HEK293T (cell line): ENCODE results near the gene RNF224.

Source experiments
- CTCF ChIA-PET: fragments of 350-600 bp; formaldehyde crosslinking; extraction: SDS; loops from one replicate; lab custom pipeline; 2021; ENCODE audit warnings: antibody characterized with exemption, inconsistent platforms; lab: Yijun Ruan, JAX
- POLR2A ChIA-PET: fragments of 350-600 bp; formaldehyde crosslinking; extraction: SDS; loops from one replicate; lab custom pipeline; 2020; ENCODE audit warnings: antibody characterized with exemption, inconsistent platforms; lab: Yijun Ruan, JAX
- DNase-seq: peaks from one replicate; pipeline ENCODE4 v3.0.0; 2012; ENCODE audit warnings: mixed read lengths; ENCODE audit errors: extremely low spot score
- ARNT ChIP-seq: fragments of 450-650 bp; IDR thresholded peaks from 2 replicates; pipeline ENCODE4 v1.6.1; 2017; ENCODE audit warnings: mild to moderate bottlenecking
- BHLHE40 ChIP-seq: fragments of 450-650 bp; IDR thresholded peaks from 2 replicates; pipeline ENCODE4 v1.6.1; 2016; ENCODE audit warnings: mild to moderate bottlenecking, moderate library complexity, borderline replicate concordance
- CTBP1 ChIP-seq: fragments of 450-650 bp; IDR thresholded peaks from 2 replicates; pipeline ENCODE4 v1.6.1; 2016; ENCODE audit warnings: borderline replicate concordance
- ELF4 ChIP-seq: fragments of 450-650 bp; IDR thresholded peaks from 2 replicates; pipeline ENCODE4 v1.6.1; 2017; ENCODE audit warnings: antibody characterized with exemption
- FOXA1 ChIP-seq: fragments of 450-650 bp; IDR thresholded peaks from 2 replicates; pipeline ENCODE4 v1.6.1; 2016; ENCODE audit warnings: mild to moderate bottlenecking
- FOXK2 ChIP-seq: fragments of 450-650 bp; IDR thresholded peaks from 2 replicates; pipeline ENCODE4 v1.6.1; 2016; ENCODE audit warnings: mild to moderate bottlenecking
- FOXM1 ChIP-seq: fragments of 450-650 bp; IDR thresholded peaks from 2 replicates; pipeline ENCODE4 v1.6.1; 2017; ENCODE audit warnings: mild to moderate bottlenecking, borderline replicate concordance
- HDGF ChIP-seq: fragments of 450-650 bp; IDR thresholded peaks from 2 replicates; pipeline ENCODE4 v1.6.1; 2017; ENCODE audit warnings: antibody characterized with exemption, borderline replicate concordance
- L3MBTL2 ChIP-seq: fragments of 450-650 bp; conservative IDR thresholded peaks from 2 replicates; pipeline ENCODE4 v1.6.1; 2016; ENCODE audit warnings: mild to moderate bottlenecking
- LEF1 ChIP-seq: fragments of 450-650 bp; IDR thresholded peaks from 2 replicates; pipeline ENCODE4 v1.6.1; 2017; ENCODE audit warnings: mild to moderate bottlenecking, borderline replicate concordance
- NFRKB ChIP-seq: fragments of 450-650 bp; IDR thresholded peaks from 2 replicates; pipeline ENCODE4 v1.6.1; 2016; ENCODE audit warnings: mild to moderate bottlenecking, moderate library complexity
- SP1 ChIP-seq: fragments of 450-650 bp; IDR thresholded peaks from 2 replicates; pipeline ENCODE4 v1.6.1; 2017
- SUZ12 ChIP-seq: fragments of 450-650 bp; IDR thresholded peaks from 2 replicates; pipeline ENCODE4 v1.6.1; 2016; ENCODE audit warnings: mild to moderate bottlenecking
- TARDBP ChIP-seq: fragments of 450-650 bp; IDR thresholded peaks from 2 replicates; pipeline ENCODE4 v1.6.1; 2016
- ZNF384 ChIP-seq: fragments of 450-650 bp; IDR thresholded peaks from 2 replicates; pipeline ENCODE4 v1.6.1; 2016
- TF ChIP-seq, protein P1 (sequence below): fragments of 450-650 bp; IDR thresholded peaks from 2 replicates; pipeline ENCODE4 v1.6.1; 2016

Gene RNF224

DNA sequence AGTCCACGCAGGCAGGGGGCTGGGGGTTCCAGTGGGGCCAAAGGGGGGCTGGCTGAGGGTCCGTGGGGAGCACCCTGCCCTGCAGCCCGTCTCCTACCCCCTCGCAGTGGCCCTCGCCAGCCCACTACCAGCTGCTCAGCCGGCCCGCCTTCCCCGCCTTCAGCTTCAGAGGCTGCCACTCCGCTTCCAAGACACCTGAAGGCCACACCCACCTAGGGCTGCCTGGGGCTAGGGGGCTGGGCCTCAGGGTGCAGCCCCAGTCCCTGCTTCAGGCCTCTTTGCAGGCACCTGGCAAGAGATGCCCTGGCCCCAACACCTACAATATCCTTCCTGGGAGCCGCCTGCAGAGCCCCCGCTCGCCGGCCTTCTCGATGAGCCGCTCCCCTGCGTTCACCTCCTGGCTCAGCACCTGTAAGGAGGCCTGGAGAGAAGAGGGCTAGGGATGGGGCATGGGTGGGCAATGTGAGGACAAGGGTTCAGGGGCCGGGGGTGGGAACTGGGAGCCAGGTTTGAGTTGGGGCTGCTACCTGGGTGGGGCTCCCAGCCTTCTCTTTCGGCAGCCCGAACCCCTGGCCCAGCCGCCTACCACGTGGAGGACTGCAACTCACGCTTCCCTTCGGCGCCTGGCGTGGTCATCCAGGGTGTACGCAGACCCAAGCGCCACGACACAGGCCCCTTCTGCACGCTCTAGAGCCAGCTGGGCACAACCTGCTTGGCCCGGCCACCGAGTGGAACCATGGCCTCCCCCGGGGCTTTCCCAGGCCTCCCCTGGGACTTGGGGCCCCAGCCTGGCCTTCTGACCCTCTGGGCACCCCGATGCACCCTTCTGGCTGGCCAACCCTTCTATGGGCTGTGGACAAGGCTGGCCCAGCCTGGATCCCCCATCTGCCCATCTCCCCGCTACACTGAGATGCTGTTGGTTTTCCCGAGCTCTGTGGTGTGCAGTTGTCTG is 25.5 kb downstream of the RNF224 start:
- no peak for DNase-seq
- CTCF ChIA-PET, result interaction anchor here (0.7 to 1.9 kb wide), 2 partner anchors 16 to 19 kb away, joined by 3 to 9 read pairs; no protein-coding TSS in a partner anchor
- TF ChIP-seq FOXK2 (no peak), L3MBTL2 (no peak), BHLHE40 (no peak), SUZ12 (no peak), LEF1 (no peak), NFRKB (no peak), HDGF (no peak), ARNT (no peak), ELF4 (no peak), TARDBP (no peak)
- TF ChIP-seq, protein P1, sequence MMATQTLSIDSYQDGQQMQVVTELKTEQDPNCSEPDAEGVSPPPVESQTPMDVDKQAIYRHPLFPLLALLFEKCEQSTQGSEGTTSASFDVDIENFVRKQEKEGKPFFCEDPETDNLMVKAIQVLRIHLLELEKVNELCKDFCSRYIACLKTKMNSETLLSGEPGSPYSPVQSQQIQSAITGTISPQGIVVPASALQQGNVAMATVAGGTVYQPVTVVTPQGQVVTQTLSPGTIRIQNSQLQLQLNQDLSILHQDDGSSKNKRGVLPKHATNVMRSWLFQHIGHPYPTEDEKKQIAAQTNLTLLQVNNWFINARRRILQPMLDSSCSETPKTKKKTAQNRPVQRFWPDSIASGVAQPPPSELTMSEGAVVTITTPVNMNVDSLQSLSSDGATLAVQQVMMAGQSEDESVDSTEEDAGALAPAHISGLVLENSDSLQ, result no peak
- POLR2A ChIA-PET, result interaction anchor here (0.6 to 8.8 kb wide), 5 partner anchors 9 to 169 kb away, joined by 3 to 90 read pairs (median 6); partner anchors contain the start of genes NRARP and TUBB4B

DNA sequence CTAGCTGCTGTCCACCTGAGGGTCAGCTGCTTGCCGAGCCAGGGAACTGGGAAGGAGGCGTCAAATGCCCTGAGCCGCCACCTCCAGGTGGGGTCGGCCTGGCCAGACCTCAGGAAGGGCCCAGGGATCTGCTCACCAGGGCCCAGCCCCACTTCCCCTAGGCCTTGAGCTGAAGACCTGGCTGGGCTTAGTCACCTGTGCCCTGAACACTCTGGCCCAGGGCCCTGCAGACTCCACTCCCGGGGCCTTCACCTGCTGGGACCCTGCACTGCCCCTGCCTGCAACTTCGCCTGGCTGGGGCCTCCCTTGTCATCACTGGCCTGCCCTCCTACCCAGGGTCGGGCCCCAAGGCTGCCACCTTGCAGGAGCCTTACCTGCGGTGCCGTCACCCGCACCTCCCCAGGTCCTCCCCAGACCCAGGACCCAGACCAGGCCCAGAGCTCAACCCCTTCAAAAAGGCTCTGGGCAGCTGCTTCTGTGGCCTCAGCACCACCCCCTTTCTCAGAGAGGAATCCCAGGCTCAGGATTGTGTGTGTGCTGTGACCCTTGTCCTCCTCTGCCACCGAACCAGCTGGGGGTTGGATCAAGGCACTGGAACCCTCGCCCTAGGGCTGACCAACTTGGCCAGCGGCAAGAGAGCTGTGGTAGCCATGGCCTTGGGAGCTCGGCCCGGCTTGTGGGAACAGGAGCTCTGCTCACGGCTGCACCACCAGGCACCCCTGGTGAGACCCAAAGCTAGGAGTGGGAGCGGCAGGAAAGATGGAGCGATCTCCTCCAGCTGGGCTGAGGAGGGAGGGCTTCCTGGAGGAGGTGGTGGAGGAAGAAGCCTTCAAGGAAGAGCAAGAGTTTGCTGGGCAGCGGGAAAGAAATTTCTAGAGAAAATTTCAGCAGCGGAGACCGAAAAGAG is 26.7 kb downstream of the RNF224 start:
- CTCF ChIA-PET, result interaction anchor here (0.5 to 1.9 kb wide), 3 partner anchors 17 to 119 kb away, joined by 3 to 9 read pairs (median 3); no protein-coding TSS in a partner anchor
- POLR2A ChIA-PET, result interaction anchor here (0.6 to 8.8 kb wide), 8 partner anchors 10 to 168 kb away, joined by 3 to 90 read pairs (median 6); partner anchors contain the start of genes NRARP and TUBB4B
- no peak for TF ChIP-seq ARNT
- DNase-seq, result no peak

DNA sequence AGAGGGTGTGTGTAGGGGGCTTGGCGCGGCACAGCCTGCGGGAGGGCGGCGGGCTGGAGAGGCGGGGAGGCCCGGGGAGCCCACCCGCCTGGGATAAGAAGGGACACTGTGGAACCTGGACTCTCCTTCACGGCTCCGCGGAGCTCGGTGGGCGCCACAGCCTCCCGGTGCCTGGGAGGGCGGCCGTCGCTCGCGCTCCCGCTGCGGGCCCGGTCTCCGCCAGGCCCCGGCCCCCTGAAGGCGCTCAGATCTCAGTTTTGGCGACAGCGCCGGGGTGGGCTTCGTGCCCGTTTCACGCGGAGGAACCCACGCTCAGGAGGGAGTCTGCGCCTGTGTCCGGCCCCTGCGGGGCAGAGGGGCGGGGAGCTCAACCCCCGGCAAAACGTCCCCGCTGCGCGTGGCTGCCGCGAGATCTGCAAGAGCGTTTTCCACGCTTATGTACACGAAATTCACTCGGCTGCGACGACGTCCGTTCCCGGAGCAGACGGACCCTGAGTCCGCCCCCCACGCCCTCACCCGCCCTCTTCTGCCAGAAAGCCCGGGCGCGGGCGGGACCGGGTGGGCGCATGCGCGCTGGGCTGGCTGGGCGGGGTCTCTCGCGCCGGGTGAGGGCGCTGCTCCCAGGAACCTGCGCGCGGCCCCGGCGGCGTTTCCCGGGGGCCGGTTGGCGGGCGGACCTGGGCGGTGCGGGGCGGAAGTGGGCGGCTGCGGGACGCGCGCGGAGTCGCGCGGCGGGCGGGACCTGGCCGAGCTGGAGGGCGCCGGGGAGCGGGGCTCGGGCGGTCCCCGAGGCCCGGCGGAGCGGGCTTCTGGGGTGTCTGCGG is 27.5 kb downstream of the RNF224 start, which contains the start of gene NELFB:
Gene NELFB (plus strand): TSS at position 704 of the 824 bp plus-strand sequence.
- ChIA-PET POLR2A (interaction anchor here (0.6 to 8.8 kb wide), 8 partner anchors 11 to 47 kb away, joined by 3 to 90 read pairs (median 6); partner anchors contain the start of genes NRARP and TUBB4B), CTCF (interaction anchor here (1.9 kb wide), 1 partner anchor 18 kb away, joined by 9 read pairs; no protein-coding TSS in a partner anchor)
- DNase-seq, result peak; percentile 96
- TF ChIP-seq ARNT (peak; percentile 83), TARDBP (no peak), L3MBTL2 (peak; percentile 33; the same call in 1 of the 2 replicates), FOXM1 (peak; percentile 75; the same call in 1 of the 2 replicates)

DNA sequence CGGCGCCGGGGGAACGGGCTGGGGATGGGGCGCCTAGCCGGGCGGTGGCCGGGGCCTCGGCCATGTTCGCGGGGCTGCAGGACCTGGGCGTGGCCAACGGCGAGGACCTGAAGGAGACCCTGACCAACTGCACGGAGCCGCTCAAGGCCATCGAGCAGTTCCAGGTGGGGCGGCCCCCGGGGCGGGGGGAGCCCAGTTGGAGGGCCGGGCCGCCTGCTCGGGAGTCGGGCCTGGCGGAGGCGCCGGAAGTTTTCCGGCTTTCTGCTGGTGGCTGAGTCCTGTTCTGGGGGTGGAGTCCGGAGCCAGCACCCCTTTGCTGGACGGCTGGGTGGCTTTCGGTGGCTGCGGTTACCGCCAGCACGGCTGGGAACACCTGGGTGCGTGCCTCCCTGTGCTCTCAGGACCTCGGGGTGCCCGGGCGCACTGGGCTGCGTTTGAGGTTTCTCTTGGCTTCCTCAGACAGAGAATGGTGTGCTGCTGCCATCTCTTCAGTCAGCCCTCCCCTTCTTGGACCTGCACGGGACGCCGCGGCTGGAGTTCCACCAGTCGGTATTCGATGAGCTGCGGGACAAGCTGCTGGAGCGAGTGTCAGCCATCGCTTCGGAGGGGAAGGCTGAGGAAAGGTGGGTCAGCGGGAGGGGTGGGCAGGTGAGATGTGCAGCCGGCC is 28.3 kb downstream of the RNF224 start:
- POLR2A ChIA-PET, result interaction anchor here (0.6 to 8.8 kb wide), 6 partner anchors 12 to 168 kb away, joined by 3 to 90 read pairs (median 4); partner anchors contain the start of genes NOXA1 and TUBB4B
- CTCF ChIA-PET, result interaction anchor here (1.1 kb wide), 1 partner anchor 15 kb away, joined by 3 read pairs; no protein-coding TSS in a partner anchor
- DNase-seq, result peak; percentile 77
- TF ChIP-seq, protein P1, result no peak
- no peak for TF ChIP-seq HDGF
- no peak for TF ChIP-seq NFRKB
- no peak for TF ChIP-seq TARDBP
- no peak for TF ChIP-seq BHLHE40
- no peak for TF ChIP-seq CTBP1
- TF ChIP-seq FOXM1, result no peak
- no peak for TF ChIP-seq LEF1
- TF ChIP-seq FOXA1, result no peak
- TF ChIP-seq L3MBTL2, result no peak
- TF ChIP-seq ZNF384, result no peak
- no peak for TF ChIP-seq FOXK2
- TF ChIP-seq SP1, result no peak
- TF ChIP-seq SUZ12, result no peak
- TF ChIP-seq ELF4, result no peak
- TF ChIP-seq ARNT, result no peak

DNA sequence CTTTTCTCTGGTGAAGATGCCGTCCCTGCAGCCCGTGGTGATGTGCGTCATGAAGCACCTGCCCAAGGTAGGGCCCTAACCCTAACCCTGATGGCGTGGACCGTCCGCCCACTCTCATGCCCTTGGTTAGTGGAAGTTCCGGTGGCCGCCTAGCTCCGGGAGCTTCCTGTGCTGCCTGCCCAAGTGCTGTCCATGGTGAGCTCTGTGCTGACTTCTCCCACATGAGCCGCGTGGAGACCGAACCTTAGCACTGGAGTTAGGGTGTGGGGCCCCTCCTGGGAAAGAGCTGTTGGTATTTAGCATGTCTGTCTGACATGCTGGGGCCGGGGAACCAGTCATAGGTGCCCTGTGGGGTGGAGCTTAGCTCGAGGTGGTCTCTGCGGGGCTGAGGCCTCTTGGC is 29.1 kb downstream of the RNF224 start:
- POLR2A ChIA-PET, result interaction anchor here (0.7 to 8.8 kb wide), 5 partner anchors 14 to 167 kb away, joined by 3 to 90 read pairs (median 4); partner anchors contain the start of genes NOXA1 and TUBB4B
- no peak for DNase-seq
- CTCF ChIA-PET, result interaction anchor here (0.8 to 1.1 kb wide), 2 partner anchors 16 to 227 kb away, joined by 3 read pairs; no protein-coding TSS in a partner anchor
- TF ChIP-seq TARDBP (no peak), FOXA1 (no peak), HDGF (no peak), ZNF384 (no peak), ELF4 (no peak), ARNT (no peak), CTBP1 (no peak), FOXM1 (no peak), NFRKB (no peak), FOXK2 (no peak), SP1 (no peak), L3MBTL2 (no peak), LEF1 (no peak), SUZ12 (no peak), BHLHE40 (no peak)
- TF ChIP-seq, protein P1, result no peak
